HG02642 (cell line): ENCODE results near the gene IQSEC1.

Experiments used
- ATAC-seq: cut with Tn5 transposase; IDR thresholded peaks from one replicate; pipeline ENCODE4 v1.9.1; 2021; ENCODE audit warnings: mild to moderate bottlenecking; ENCODE audit not compliant: unreplicated experiment, poor library complexity

IQSEC1 gene

DNA sequence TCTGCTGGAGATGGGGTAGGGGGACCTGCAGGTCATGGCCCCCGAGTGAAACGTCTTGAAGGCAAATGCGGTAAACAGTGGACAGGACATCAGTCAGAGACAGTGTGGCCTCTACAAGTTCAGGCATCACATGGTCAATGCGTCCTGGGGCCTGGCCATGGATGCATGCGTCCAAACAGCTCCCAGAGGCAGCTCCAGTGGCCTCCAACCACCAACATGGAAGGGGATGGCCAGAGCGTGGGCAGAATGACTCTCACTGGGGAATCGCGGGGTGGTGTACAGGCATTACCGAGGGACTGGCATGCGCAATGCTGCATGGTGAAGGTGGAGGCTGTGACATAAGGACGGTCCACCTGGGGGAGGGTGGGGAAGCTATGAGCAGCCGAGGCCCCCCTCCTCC is 35.6 kb upstream of the IQSEC1 start:
- no peak for ATAC-seq

DNA sequence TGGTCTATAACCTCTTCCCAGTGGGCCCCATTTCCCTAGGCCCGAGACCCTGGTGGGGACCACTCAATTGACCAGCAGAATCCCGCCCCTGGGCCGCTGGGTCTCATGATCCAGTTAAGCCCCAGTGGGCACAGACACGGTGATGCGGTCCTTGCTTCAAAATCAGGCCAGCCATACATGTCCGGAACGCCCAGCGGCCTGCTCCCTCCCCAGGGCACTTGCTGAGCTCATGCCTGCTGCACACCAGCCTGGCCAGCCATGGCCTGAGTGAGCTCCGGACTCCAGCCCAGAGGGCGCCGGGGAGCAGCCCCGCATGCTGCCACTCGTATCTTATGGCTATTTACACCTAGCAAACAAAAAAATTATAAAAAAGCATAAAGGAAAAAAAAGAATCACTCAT is 34.4 kb upstream of the IQSEC1 start:
- no peak for ATAC-seq

DNA sequence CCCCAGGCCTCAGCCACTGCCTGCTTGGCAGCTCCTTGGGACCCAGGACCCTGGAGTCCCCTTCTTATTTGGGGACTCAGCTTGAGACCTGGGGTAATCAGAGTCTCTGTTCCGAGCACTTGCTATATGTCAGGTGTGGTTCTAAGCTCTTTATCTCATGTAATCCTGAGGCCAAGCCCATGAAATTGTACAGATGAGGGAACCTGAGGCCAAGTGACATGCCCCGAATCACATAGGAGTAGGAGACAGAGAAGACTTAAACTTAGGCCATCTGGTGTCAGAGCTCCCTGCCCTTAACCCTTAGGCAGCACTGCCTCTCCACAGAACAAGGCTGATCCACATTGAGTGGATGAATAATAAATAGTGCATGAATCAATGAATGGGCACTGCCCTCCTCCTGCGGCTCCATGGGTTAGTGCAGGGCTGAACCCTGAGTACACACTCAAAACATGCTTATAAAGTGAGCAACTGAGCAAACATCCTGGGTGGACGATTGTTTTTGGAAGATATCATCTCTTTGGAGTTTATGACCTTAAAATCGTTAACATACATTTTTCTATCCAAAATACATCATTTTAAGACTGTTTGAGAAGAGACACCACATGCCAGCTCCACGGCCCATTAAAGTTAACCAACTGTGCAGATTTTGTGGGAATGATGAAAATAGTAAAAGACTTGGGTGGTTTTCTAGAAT is 33.2 kb upstream of the IQSEC1 start:
- no peak for ATAC-seq

DNA sequence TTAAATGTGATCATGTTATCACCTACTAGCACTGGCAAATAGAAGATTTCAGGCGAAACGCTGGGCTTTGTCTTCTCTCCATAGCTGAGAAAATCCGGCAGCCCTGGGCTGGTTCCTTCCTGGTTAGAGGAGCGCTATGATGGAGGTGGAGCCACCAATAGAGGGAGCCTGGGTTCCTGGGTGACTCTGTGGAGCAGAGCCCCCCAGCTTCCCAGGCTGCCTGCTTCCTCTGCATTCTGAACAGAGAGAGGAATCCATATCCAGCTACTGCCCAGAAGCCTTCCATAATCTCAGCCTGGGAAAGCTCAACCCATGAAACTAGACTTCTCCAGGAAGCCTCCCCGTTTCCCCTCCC is 32.6 kb upstream of the IQSEC1 start:
- ATAC-seq = no peak

DNA sequence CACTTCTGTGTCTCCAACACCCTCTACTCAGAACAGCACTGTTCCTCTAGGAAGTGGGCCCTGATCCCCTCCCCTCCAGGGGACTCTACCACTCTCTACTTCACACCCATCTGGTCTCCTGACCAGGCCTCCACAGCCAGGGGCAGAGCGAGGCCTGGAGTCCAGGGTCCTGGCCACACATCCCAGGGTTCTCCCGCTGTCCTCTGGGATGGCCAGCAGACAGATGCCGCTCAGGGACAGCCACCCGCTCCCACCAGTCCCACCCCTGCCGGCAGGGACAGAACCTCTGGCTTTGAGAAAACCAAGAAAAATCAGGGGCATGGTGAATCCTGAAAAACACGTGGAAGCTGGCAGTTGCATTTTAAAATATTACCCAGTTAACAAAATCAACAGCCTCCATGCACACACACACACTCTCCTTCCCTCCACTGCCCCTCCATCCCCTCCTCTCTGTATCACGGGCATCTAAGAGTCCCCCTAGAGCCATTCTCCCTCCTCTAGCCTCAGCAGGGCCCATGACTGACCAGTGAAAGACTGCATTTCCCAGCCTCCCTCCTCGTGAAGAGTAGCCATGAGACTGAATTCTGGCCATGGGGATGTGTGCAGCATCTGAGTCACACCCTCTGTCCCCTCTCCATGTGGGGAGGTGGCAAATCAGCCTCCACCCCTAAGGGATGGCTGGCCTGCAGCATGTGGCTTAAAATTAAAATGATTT is 32.1 kb upstream of the IQSEC1 start:
- no peak for ATAC-seq

DNA sequence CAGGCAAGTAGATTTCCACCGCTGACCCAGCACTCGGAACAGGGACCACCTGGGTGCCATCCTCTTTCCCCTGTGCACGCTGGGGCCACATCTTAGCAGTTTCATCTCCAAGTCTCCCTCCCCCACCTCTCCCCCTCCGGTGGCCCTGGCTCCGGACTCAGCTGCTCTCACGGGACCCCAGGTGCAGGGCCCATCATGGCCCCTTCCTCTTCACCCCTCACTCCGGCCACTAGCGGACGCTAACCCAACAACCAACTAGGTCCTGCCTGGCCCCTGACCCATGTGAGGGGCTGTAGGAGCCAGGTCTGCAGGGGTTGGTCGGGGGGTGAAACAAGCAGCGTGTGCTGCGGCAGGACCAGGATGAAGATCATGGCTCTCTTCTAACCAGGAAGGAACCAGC is 31.3 kb upstream of the IQSEC1 start:
- no peak for ATAC-seq

DNA sequence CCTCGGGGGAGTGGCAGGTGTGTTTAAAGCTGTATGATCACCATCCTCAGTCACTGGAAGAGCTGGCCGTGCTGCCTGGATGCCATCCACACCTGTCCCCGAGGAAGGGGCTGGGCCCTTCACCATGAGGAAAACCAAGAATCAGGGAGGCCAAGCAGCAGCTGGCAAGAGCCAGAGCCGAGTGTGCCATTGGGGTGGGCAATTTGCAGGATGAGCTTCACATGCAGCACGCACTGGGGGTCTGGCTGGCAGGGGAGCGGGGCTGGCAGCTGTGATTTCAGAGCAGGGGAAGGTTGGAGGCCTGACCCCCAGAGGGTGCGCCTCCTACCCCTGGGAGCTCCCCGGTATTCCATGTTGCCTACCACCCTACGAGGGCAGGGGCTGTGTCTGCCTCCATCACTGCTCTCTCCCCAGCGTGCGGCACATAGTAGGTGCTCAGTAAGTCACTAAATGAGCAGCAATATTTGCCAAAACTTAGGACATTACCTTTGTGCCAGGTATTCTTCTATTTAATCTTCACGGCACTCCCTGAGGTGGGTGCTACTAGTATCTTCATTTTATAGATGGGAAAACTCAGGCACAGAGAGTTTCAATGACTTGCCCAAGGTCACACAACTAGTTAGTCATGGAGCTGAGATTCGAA is 30.3 kb upstream of the IQSEC1 start:
- no peak for ATAC-seq

DNA sequence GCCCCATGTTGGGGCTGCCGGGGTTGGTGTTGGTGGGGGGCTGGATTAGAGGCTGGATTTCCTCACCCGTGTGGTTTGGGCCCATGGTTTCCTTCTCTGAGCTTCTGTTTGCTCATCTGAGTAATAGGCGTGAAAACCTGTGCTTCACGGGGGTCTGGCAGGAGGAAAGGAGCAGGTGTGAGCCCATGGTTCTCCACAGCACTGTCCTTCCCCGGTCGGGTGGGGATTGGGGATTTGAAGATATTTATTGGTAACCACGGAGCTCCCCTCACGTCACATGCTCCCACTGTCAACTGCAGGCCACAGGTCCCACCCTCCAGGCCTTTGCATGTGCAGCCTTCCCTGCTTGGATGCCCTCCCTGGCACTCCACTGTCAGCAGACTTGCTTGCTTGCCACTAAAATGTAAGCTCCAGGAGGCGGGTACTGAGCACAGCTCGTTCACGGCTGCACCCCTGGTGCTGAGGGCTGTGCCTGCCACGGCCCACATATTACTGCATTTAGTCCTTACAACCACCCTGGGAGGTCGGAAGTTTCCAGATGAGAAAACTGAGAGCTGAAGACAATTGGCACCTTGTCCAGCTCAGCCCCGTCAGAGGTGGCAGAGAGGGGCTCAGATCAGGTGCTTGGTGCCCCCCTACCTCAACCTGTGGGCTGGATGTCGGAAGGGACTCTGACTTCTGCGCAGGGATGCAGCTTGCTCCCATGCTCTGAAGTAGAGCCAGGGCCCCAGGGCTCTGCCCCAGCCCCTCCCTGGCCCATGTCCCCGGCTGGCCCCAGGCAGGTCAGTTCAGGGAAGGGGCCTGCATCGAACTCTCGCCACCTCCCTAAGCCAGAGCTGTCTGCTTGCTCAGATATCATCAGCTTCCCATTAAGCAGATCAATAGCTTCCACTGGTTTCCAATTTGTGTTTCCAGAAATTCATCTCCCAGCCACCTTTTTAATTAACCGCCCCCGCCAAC is 29.4 kb upstream of the IQSEC1 start:
- no peak for ATAC-seq

DNA sequence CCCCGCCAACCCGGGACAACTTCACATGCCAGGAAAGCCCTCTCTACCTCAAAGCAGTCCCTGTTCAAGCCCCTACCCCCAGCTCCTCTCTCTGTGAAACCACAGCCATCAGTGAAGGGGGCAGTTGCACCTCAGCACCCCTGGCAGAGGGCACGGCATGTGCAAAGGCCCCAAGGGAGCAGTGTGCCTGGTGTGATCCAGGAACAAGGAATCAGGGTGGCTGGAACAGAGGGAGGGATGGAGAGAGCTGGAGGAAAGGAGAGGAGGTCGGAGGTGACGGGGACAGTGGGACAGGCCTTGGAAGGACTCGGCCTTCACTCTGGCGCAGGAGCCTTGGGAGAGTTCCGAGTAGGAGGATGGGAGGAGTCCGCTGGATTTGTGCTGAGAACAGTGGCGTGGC is 26.5 kb upstream of the IQSEC1 start:
- ATAC-seq = no peak

DNA sequence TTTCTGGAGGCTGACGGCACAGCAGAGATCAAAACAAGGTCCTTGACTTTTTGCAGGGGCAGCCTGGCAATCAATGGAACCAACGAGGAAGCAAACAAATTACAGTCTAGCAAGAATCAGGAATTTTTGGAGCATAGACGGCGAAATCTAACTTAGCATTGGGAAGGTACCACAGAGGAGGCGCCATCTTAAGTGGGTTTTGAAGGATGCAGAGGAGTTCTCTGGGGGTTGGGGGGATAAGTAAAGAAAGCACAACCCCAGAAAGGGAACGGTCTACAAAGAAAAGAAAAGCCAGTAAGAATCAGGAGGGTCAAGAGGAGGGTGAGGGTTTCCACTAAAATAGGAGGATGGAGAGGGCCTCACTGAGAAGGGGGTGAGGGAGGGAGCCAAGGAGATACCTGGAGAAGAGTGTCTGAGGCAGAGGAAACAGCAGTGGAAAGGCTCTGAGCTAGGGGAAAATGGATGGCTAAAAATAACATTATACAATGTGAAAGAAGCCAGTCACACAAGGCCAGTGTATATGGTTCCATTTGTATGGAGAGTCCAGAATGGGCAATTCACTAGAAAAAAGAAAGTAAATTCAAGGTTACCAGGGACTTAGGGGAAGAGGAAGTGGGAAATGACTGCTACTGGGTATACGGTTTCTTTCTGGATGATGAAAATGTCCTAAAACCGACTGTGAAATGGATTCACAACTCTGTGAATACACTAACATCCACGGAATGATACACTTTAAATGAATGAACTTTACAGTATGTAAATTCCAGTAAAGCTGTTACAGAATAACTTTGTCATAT is 25.2 kb upstream of the IQSEC1 start:
- no peak for ATAC-seq

DNA sequence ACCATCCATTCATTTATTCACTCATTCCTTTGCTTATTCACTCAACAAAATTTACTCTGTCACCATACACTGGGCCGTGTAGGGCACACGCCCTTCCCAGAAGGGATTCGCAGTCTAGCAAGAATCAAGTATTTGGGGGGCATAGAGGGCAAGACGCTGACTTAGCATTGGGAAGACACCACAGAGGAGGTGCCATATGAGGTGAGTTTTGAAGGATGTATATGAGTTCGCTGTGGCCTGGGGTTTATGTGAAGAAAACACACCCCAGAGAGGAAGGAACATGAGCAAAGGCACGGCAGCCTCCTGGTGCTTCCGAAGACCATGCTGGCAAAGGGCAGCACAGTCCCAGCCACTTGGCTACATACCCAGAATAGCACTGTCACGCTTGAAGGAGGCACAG is 23.1 kb upstream of the IQSEC1 start:
- ATAC-seq = no peak

DNA sequence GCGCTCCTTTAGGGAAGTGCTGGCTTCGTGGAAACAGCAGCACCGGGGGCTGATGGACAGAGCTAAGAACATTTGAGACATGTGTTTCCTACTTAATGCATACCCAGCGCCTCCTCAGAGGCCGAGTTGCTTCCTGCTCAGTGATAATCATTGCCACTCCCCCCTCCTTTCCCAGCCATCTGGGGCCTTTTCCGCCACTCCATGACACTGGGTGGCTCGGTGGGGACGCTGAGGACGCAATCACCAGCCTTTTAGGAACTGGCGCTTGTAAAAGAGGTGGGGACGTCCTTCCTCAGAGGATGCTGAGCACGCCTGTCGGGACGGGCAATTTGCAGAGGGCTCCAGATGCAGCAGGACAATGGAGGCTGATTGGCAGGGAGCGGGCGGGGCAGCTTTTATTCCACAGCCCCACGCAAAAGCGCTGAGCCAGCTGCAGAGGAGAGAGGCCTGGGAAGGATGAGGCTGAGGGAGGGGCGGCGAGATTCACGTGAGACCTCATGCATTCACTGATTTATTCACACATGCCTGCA is 22.2 kb upstream of the IQSEC1 start:
- no peak for ATAC-seq

DNA sequence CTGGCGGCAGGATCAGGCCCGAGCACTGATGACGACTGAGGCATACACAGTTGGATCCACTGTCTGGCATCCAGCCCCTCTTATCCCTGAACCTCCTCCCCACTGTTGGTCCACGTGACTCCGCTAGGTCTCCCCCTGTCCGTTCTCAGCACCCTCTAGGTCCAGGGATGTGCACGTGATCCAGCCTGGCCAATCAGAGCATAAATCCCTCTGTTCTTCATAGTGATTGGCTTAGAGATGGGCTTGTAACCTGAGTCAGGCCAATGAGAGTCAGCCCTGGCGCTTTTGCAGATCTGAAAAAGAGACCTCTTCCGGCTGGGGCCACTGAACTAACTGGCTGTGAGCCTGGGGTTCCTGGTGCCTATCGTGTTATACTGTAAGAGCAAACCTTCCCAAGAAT is 20.5 kb upstream of the IQSEC1 start:
- ATAC-seq = no peak

DNA sequence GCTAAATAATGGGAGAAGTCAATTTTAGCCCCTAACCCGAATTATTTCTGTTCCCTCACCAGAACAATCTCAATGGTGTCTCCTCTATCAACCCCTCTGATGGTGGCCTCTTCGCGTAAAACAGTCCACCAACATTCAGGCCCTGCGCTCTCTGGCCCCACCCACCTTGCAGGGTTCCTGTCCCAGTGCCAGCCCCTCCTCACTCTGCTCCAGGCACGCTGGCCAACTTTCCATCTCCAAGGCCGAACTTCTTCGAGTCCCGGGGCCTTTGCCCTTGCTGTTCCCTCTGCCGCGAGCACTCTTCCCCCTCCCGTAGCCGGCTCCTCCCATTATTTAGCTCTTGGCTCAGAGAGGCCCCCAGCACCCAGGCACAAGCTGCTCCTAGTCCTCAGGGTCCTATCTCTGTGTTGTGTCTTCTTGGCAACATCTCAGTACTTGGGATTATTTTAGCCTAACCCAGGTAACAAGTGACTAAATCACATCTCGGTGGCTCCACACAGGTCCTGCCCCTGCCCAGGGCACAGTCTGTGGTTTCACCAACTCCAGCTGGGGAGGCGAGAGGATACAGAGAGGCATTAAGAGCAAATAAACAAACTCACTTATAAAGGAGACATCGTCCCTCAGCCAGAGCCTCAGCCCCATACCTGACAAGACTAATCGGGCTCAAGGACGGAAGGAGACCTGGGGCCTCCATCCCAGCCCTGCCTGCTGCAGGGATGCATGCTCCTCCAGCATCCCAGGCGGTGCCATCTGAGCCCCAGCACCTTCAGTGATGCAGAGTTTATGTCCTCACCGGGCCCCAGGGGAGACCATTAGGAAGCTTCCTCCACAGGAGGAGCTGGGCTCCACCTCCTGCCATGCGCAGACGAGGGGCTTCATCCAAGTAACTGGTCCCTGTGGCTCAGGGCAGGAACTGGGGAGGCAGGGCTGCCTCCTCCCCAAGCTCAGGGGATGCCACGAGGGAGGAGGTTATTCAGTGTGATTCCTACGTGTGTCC is 19.7 kb upstream of the IQSEC1 start:
- no peak for ATAC-seq

DNA sequence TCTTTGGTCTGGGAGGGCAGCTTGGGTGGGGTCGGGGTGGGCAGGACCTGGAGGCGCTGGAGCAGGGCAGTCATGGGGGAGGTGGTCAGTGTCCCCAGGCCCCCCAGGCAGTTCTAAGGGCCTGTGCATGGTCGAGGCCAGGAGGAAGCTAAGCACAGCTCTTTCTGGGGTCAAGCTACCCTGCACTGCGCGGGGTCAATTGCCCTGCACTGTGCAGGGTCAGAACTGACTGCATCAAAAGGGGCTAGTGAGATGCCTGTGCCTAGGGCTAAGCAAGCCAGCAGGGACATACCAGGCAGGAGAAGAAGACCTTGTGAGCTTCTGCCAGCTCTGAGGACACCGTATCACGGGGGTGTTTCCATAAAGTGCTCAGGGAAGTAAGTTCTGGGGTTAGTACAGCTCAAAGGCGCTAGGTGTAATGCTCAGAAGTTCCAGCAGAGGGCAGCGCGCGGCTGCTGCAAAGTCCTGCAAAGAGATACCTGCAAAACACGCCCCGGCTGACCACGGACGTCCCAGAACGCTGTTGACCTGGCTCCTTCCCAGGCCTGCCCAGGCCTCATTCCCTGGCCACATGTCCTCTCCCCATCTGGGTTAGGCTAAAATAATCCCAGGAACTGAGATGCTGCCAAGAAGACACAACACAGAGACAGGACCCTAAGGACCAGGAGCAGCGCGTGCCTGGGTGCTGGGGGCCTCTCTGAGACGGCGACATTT is 18.8 kb upstream of the IQSEC1 start:
- ATAC-seq = peak; percentile 55

DNA sequence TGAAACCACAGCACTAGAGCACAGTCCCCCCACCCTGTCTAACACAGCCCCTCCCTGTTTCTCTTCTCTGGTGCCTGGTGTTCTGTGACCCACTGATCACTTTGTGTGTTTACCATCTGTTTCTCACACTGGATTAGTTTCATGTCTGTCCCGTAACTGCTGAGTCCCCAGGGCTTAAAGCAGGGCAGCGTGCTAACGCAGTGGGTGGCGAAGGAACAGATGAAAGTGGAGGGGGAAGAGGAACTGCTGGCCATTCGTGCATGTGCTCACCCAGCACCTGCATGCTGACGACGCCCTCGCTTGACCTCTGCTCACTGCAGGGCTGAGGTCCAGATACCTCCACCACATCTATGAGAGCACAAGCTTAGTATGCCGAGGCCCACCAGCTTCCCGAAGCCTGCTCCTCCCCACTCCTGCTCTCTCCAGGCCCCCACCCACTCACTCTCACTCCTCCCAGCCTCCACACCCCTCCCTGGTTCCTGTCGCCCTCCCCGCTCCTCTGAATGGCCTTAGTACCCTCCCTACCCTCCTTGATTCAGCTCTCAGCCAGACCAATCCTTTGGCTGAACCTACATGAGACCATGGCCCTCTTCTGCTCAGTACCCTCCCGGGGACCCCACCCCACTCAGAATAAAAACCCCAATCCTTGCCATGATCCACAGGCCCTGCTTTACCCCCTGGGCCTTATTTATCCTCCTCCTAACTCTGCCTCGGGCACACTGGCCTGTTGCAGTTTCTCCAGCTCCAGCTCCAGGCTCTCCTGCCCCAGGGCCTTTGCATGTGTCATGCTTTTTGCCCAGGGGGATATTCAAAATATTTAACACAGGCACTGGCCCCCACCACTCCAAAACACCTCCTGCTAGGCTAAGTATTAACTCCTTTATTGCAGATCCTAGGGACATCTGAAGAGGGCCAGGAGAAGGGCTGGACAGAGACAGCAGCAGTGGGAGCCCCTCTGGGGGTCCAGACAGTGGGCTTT is 15.1 kb upstream of the IQSEC1 start:
- ATAC-seq = peak; percentile 50
